ENCODE data around the gene FAR2. TPM values are rescaled to one million over a fixed set of nuclear protein-coding genes. Genes with fewer than 3 reads are reported as not detected.
"Not testable (repeated sequence)": the region's sequence is repeated elsewhere in the genome, so short reads cannot be mapped to it uniquely, and the experiment has no call there.

Gene FAR2
- total RNA-seq, 1 experiment from 2014 or later = 6.6 TPM

GRCh38 chr12:29376118-29376517, 227.0 kb downstream of the FAR2 start:
- ChIA-PET POLR2A (no interaction called here), CTCF (no interaction called here)
- H3K27me3 Mint-ChIP-seq (ENCODE audit: insufficient read depth, unreplicated experiment) = no peaks in the 10 kb centered on the region

GRCh38 chr12:29380536-29381523, 231.8 kb downstream of the FAR2 start, which contains the start of gene ERGIC2:
Gene ERGIC2 (minus strand): TSS chr12:29381172. CDS start chr12:29371633, 9,539 bp downstream.
- ChIA-PET POLR2A (interaction anchor here (0.6 to 1.0 kb wide), 2 partner anchors 17 to 1559 kb away, joined by 3 read pairs; no protein-coding TSS in a partner anchor), CTCF (interaction anchor here (0.7 kb wide), 1 partner anchor 1856 kb away, joined by 3 read pairs; no protein-coding TSS in a partner anchor)
- Mint-ChIP-seq H3K36me3 (ENCODE audit: insufficient read depth, unreplicated experiment) (peaks cover 16% of the 10 kb centered on the region), H3K4me1 (ENCODE audit: low read depth, unreplicated experiment) (peaks cover 14% of the 10 kb centered on the region), H3K27ac (ENCODE audit: unreplicated experiment) (peak within 1 kb of the TSS; percentile 98), H3K9me3 (ENCODE audit: unreplicated experiment) (no peaks in the 10 kb centered on the region), H3K4me3 (ENCODE audit: unreplicated experiment) (peak within 1 kb of the TSS; percentile 98), H3K27me3 (ENCODE audit: insufficient read depth, unreplicated experiment) (no peaks in the 10 kb centered on the region)
- Histone ChIP-seq H3K27me3 (replicated peaks; ENCODE audit: control insufficient read depth, insufficient read depth, low read length) (no peaks in the 10 kb centered on the region), H3K4me3 (ENCODE audit: low read depth, low read length) (peak within 1 kb of the TSS; percentile 72), H3K4me1 (peaks cover 11% of the 10 kb centered on the region; the same call in 1 of the 2 replicates), H3K36me3 (ENCODE audit: control insufficient read depth, insufficient read depth, low read length) (no peaks in the 10 kb centered on the region), H3K9me3 (no peaks in the 10 kb centered on the region)
- intact Hi-C loops (cut with micrococcal nuclease; ENCODE audit: unreplicated experiment) = loop anchor here (1.0 to 2.0 kb wide), 2 partner anchors 47 to 160 kb away; no protein-coding TSS in a partner anchor
- peak; percentile 97 for DNase-seq
- TSS peak; percentile 49 for BruUV-seq (replicated peaks)
- no peak for TF ChIP-seq CTCF (IDR thresholded peaks at IDR 0.05; ENCODE audit: insufficient read depth in 1 of 2, low read depth in 1 of 2, low read length in 1 of 2, severe bottlenecking in 1 of 2, unreplicated experiment in 1 of 2)

More at GRCh38 chr12:29376118-29376517, 227.0 kb downstream of the FAR2 start:
- Histone ChIP-seq H3K4me1 (peaks cover 24% of the 10 kb centered on the region), H3K9me3 (no peaks in the 10 kb centered on the region), H3K4me3 (ENCODE audit: low read depth, low read length) (no peak overlapping the region), H3K36me3 (ENCODE audit: control insufficient read depth, insufficient read depth, low read length) (no peaks in the 10 kb centered on the region), H3K27me3 (replicated peaks; ENCODE audit: control insufficient read depth, insufficient read depth, low read length) (no peaks in the 10 kb centered on the region)
- no peak for DNase-seq
- Mint-ChIP-seq H3K27ac (ENCODE audit: unreplicated experiment) (no peak overlapping the region), H3K36me3 (ENCODE audit: insufficient read depth, unreplicated experiment) (peaks cover 12% of the 10 kb centered on the region), H3K9me3 (ENCODE audit: unreplicated experiment) (no peaks in the 10 kb centered on the region), H3K4me3 (ENCODE audit: unreplicated experiment) (no peak overlapping the region), H3K4me1 (ENCODE audit: low read depth, unreplicated experiment) (peaks cover 17% of the 10 kb centered on the region)
- intact Hi-C loops (cut with micrococcal nuclease; ENCODE audit: unreplicated experiment) = no loop called here
- BruUV-seq (replicated peaks) = no TSS peak
- no peak for TF ChIP-seq CTCF (IDR thresholded peaks at IDR 0.05; ENCODE audit: insufficient read depth in 1 of 2, low read depth in 1 of 2, low read length in 1 of 2, severe bottlenecking in 1 of 2, unreplicated experiment in 1 of 2)

- peak overlapping the region; percentile 98 for H3K4me3 Mint-ChIP-seq (ENCODE audit: unreplicated experiment)
- peaks cover 16% of the 10 kb centered on the region for H3K36me3 Mint-ChIP-seq (ENCODE audit: insufficient read depth, unreplicated experiment)
- intact Hi-C loops (cut with micrococcal nuclease; ENCODE audit: unreplicated experiment) = no loop called here
- no peaks in the 10 kb centered on the region for H3K9me3 Mint-ChIP-seq (ENCODE audit: unreplicated experiment)
- Histone ChIP-seq H3K36me3 (ENCODE audit: control insufficient read depth, insufficient read depth, low read length) (no peaks in the 10 kb centered on the region), H3K4me1 (peaks cover 11% of the 10 kb centered on the region; the same call in 1 of the 2 replicates), H3K27me3 (replicated peaks; ENCODE audit: control insufficient read depth, insufficient read depth, low read length) (no peaks in the 10 kb centered on the region), H3K4me3 (ENCODE audit: low read depth, low read length) (no peak overlapping the region; the same call in 1 of the 2 replicates), H3K9me3 (no peaks in the 10 kb centered on the region)
- DNase-seq = no peak
- POLR2A ChIA-PET = no interaction called here
- no peak for TF ChIP-seq CTCF (IDR thresholded peaks at IDR 0.05; ENCODE audit: insufficient read depth in 1 of 2, low read depth in 1 of 2, low read length in 1 of 2, severe bottlenecking in 1 of 2, unreplicated experiment in 1 of 2)
- H3K27ac Mint-ChIP-seq (ENCODE audit: unreplicated experiment) = peak overlapping the region; percentile 98
- H3K4me1 Mint-ChIP-seq (ENCODE audit: low read depth, unreplicated experiment) = peaks cover 7% of the 10 kb centered on the region
- CTCF ChIA-PET = no interaction called here
- no TSS peak for BruUV-seq (replicated peaks)
- no peaks in the 10 kb centered on the region for H3K27me3 Mint-ChIP-seq (ENCODE audit: insufficient read depth, unreplicated experiment)
Observed at GRCh38 chr12:29382251-29382650, 233.2 kb downstream of the FAR2 start.

- POLR2A ChIA-PET; H3K27me3 ChIP-seq (replicated peaks; ENCODE audit: control insufficient read depth, insufficient read depth, low read length); BruUV-seq (replicated peaks); CTCF ChIA-PET; H3K27me3 Mint-ChIP-seq (ENCODE audit: insufficient read depth, unreplicated experiment); H3K36me3 ChIP-seq (ENCODE audit: control insufficient read depth, insufficient read depth, low read length); H3K27ac Mint-ChIP-seq (ENCODE audit: unreplicated experiment); intact Hi-C loops (cut with micrococcal nuclease; ENCODE audit: unreplicated experiment); H3K9me3 Mint-ChIP-seq (ENCODE audit: unreplicated experiment); H3K4me1 Mint-ChIP-seq (ENCODE audit: low read depth, unreplicated experiment); H3K4me1 ChIP-seq; H3K9me3 ChIP-seq; H3K4me3 ChIP-seq (ENCODE audit: low read depth, low read length); H3K4me3 Mint-ChIP-seq (ENCODE audit: unreplicated experiment); DNase-seq: not testable (repeated sequence)
- H3K36me3 Mint-ChIP-seq (ENCODE audit: insufficient read depth, unreplicated experiment) = peaks cover 14% of the 10 kb centered on the region
Observed at GRCh38 chr12:29385194-29385593, 236.1 kb downstream of the FAR2 start.
